ENCODE measurements around the gene HIBADH.
"Not testable (repeated sequence)": the region's sequence is repeated elsewhere in the genome, so short reads cannot be mapped to it uniquely, and the experiment has no call there.

HIBADH gene

GRCh38 chr7:27546610-27547009 is 116.1 kb downstream of the HIBADH start:
- DNase-seq (ENCODE audit: low read depth): no peak

- DNase-seq (ENCODE audit: low read depth): no peak
Observed at GRCh38 chr7:27535795-27536194, 126.9 kb downstream of the HIBADH start.

GRCh38 chr7:27533652-27534081 is 129.0 kb downstream of the HIBADH start:
- DNase-seq (ENCODE audit: low read depth): no peak

GRCh38 chr7:27532314-27532713 is 130.4 kb downstream of the HIBADH start:
- no peak for DNase-seq (ENCODE audit: low read depth)

GRCh38 chr7:27527348-27527714 is 135.4 kb downstream of the HIBADH start:
- no peak for DNase-seq (ENCODE audit: low read depth)

- no peak for DNase-seq (ENCODE audit: low read depth)
Observed at GRCh38 chr7:27526611-27527347, 135.9 kb downstream of the HIBADH start.

GRCh38 chr7:27526131-27526530 is 136.6 kb downstream of the HIBADH start:
- DNase-seq (ENCODE audit: low read depth): no peak

- DNase-seq (ENCODE audit: low read depth): no peak
Observed at GRCh38 chr7:27523321-27523720, 139.4 kb downstream of the HIBADH start.

- DNase-seq (ENCODE audit: low read depth): no peak
Observed at GRCh38 chr7:27522566-27522965, 140.1 kb downstream of the HIBADH start.

- no peak for DNase-seq (ENCODE audit: low read depth)
Observed at GRCh38 chr7:27520815-27521790, 141.6 kb downstream of the HIBADH start.

GRCh38 chr7:27519793-27520469 is 142.8 kb downstream of the HIBADH start:
- no peak for DNase-seq (ENCODE audit: low read depth)

- DNase-seq (ENCODE audit: low read depth): no peak
Observed at GRCh38 chr7:27518561-27519350, 143.9 kb downstream of the HIBADH start.

GRCh38 chr7:27516421-27516820 is 146.3 kb downstream of the HIBADH start:
- no peak for DNase-seq (ENCODE audit: low read depth)

- no peak for DNase-seq (ENCODE audit: low read depth)
Observed at GRCh38 chr7:27515933-27516332, 146.8 kb downstream of the HIBADH start.

- DNase-seq (ENCODE audit: low read depth): no peak
Observed at GRCh38 chr7:27514861-27515260, 147.8 kb downstream of the HIBADH start.

GRCh38 chr7:27513885-27514284 is 148.8 kb downstream of the HIBADH start:
- DNase-seq (ENCODE audit: low read depth): no peak

- not testable (repeated sequence) for DNase-seq (ENCODE audit: low read depth)
Observed at GRCh38 chr7:27511370-27511769, 151.3 kb downstream of the HIBADH start.

GRCh38 chr7:27510541-27510940 is 152.1 kb downstream of the HIBADH start:
- DNase-seq (ENCODE audit: low read depth): no peak

GRCh38 chr7:27501879-27502278 is 160.8 kb downstream of the HIBADH start:
- DNase-seq (ENCODE audit: low read depth): not testable (repeated sequence)

GRCh38 chr7:27501001-27501400 is 161.7 kb downstream of the HIBADH start:
- DNase-seq (ENCODE audit: low read depth): no peak

- no peak for DNase-seq (ENCODE audit: low read depth)
Observed at GRCh38 chr7:27492224-27492623, 170.5 kb downstream of the HIBADH start.

- DNase-seq (ENCODE audit: low read depth): no peak
Observed at GRCh38 chr7:27491534-27491933, 171.1 kb downstream of the HIBADH start.
